ENCODE measurements around the gene RBMS3.

DNA sequence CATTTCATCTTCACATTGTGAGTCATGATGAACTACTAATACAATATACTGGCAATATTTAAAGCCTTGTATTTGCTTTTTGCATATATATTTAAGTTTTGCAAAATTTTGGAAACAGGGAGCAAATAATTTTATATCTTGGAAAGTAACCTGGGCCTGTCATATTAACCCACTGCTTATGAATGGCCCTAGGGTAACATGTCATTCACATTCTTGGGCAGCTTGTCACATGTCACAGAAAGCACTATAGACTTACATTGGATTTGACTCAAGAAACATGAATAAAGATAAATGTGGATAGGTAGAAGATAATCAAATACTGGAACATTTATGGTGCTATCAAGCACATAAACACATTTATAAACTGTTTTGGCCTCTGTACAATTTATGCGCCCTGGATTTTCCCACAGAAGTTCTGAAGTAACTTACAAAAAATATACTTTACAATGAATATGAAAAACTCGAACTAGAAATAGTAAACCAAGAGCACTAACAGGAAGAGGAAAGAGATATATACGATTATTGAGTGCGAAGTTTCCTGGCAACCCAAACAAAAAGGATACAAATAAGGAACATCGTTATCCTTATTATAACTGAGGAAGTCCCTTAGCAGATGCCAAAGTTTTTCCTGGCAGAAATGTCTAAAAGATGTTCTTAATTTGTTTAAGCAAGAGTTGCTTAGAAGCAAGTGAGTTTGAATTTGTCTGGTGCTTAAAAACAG, 257.2 kb downstream of the RBMS3 start:
- TF ChIP-seq, protein P1, sequence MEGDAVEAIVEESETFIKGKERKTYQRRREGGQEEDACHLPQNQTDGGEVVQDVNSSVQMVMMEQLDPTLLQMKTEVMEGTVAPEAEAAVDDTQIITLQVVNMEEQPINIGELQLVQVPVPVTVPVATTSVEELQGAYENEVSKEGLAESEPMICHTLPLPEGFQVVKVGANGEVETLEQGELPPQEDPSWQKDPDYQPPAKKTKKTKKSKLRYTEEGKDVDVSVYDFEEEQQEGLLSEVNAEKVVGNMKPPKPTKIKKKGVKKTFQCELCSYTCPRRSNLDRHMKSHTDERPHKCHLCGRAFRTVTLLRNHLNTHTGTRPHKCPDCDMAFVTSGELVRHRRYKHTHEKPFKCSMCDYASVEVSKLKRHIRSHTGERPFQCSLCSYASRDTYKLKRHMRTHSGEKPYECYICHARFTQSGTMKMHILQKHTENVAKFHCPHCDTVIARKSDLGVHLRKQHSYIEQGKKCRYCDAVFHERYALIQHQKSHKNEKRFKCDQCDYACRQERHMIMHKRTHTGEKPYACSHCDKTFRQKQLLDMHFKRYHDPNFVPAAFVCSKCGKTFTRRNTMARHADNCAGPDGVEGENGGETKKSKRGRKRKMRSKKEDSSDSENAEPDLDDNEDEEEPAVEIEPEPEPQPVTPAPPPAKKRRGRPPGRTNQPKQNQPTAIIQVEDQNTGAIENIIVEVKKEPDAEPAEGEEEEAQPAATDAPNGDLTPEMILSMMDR (IDR thresholded peaks at IDR 0.05), result no peak
- TF ChIP-seq POLR2AphosphoS5 (IDR thresholded peaks at IDR 0.05) (no peak), EP300 (IDR thresholded peaks at IDR 0.05) (no peak)
